ENCODE data around the gene VIT. TPM values are rescaled to one million over a fixed set of nuclear protein-coding genes. Genes with fewer than 3 reads are reported as not detected.

The VIT gene
- total RNA-seq, 3 donors from 2014 or later (not counting 1 experiment from before 2014, with no cell fraction given), result 1.4 to 1.9 (median 1.7) TPM

- Mint-ChIP-seq H3K36me3 (peaks cover 9% of the 10 kb centered on the region), H3K27me3 (ENCODE audit: low read depth in 2 of 2) (peaks cover 13 to 27% of the 10 kb centered on the region in 2 donors), H3K4me1 (no peaks in the 10 kb centered on the region), H3K4me3 (no peak overlapping the region), H3K27ac (no peak overlapping the region), H3K9me3 (peaks cover 3% of the 10 kb centered on the region in 2 donors)
- H3K4me1 ChIP-seq (ENCODE audit: control insufficient read depth, insufficient read depth, low read length), result no peaks in the 10 kb centered on the region
- no peak for TF ChIP-seq CTCF (IDR thresholded peaks at IDR 0.05)
- H3K27me3 ChIP-seq (ENCODE audit: control insufficient read depth, insufficient read depth, low read length), result no peaks in the 10 kb centered on the region
- no peak overlapping the region for H3K4me3 ChIP-seq (ENCODE audit: low read length)
- intact Hi-C loops (cut with micrococcal nuclease), result no loop called here
- DNase-seq, result no peak
- no peaks in the 10 kb centered on the region for H3K9me3 ChIP-seq (ENCODE audit: control insufficient read depth, insufficient read depth, low read length)
- H3K36me3 ChIP-seq (ENCODE audit: control insufficient read depth, insufficient read depth, low read length), result no peaks in the 10 kb centered on the region
- no peak for ATAC-seq
- no peak overlapping the region for H3K27ac ChIP-seq (ENCODE audit: low read length)
- 79% methylated on average over 5 of the region's 5 CpGs for WGBS (ENCODE audit: insufficient coverage)
Observed at GRCh38 chr2:36707050-36707449, 10.5 kb downstream of the VIT start.

- Histone ChIP-seq H3K4me3 (ENCODE audit: low read length) (no peak overlapping the region), H3K36me3 (ENCODE audit: control insufficient read depth, insufficient read depth, low read length) (no peaks in the 10 kb centered on the region), H3K4me1 (ENCODE audit: control insufficient read depth, insufficient read depth, low read length) (no peaks in the 10 kb centered on the region), H3K27me3 (ENCODE audit: control insufficient read depth, insufficient read depth, low read length) (no peaks in the 10 kb centered on the region), H3K9me3 (ENCODE audit: control insufficient read depth, insufficient read depth, low read length) (no peaks in the 10 kb centered on the region), H3K27ac (ENCODE audit: low read length) (no peak overlapping the region)
- H3K4me1 Mint-ChIP-seq, result no peaks in the 10 kb centered on the region
- peaks cover 3% of the 10 kb centered on the region in 2 donors for H3K9me3 Mint-ChIP-seq
- H3K4me3 Mint-ChIP-seq, result no peak overlapping the region
- DNase-seq (no peak), ATAC-seq (no peak)
- no peak for TF ChIP-seq CTCF (IDR thresholded peaks at IDR 0.05)
- WGBS (ENCODE audit: insufficient coverage), result 65% methylated on average over 7 of the region's 8 CpGs
- peaks cover 15 to 34% of the 10 kb centered on the region in 2 donors for H3K27me3 Mint-ChIP-seq (ENCODE audit: low read depth in 2 of 2)
- H3K36me3 Mint-ChIP-seq, result peaks cover 9% of the 10 kb centered on the region
- H3K27ac Mint-ChIP-seq, result no peak overlapping the region
- intact Hi-C loops (cut with micrococcal nuclease), result no loop called here
Observed at GRCh38 chr2:36708041-36708741, 11.7 kb downstream of the VIT start.

- Histone ChIP-seq H3K4me3 (ENCODE audit: low read length) (no peak overlapping the region), H3K4me1 (ENCODE audit: control insufficient read depth, insufficient read depth, low read length) (no peaks in the 10 kb centered on the region), H3K27me3 (ENCODE audit: control insufficient read depth, insufficient read depth, low read length) (no peaks in the 10 kb centered on the region), H3K27ac (ENCODE audit: low read length) (no peak overlapping the region), H3K36me3 (ENCODE audit: control insufficient read depth, insufficient read depth, low read length) (no peaks in the 10 kb centered on the region), H3K9me3 (ENCODE audit: control insufficient read depth, insufficient read depth, low read length) (no peaks in the 10 kb centered on the region)
- Mint-ChIP-seq H3K9me3 (peaks cover 3% of the 10 kb centered on the region in 2 donors), H3K4me3 (no peak overlapping the region), H3K4me1 (no peaks in the 10 kb centered on the region), H3K27me3 (ENCODE audit: low read depth in 2 of 2) (peaks cover 23 to 40% of the 10 kb centered on the region in 2 donors), H3K27ac (no peak overlapping the region), H3K36me3 (peaks cover 9% of the 10 kb centered on the region)
- no peak for DNase-seq
- no peak for ATAC-seq
- intact Hi-C loops (cut with micrococcal nuclease), result no loop called here
- no peak for TF ChIP-seq CTCF (IDR thresholded peaks at IDR 0.05)
- WGBS (ENCODE audit: insufficient coverage), result 96% methylated on average over 2 of the region's 2 CpGs
Observed at GRCh38 chr2:36710858-36711515, 14.5 kb downstream of the VIT start.
